Urothelium cell line (cell line): ENCODE data around the gene RBM20.
"Not testable (repeated sequence)": the region's sequence is repeated elsewhere in the genome, so short reads cannot be mapped to it uniquely, and the experiment has no call there.

Experiments
- DNase-seq: peaks from one replicate; pipeline ENCODE4 v3.0.0; 2011; ENCODE audit warnings: low spot score, mixed read lengths
- FAIRE-seq: peaks from 2 replicates; lab custom pipeline; 2011; peaks lifted over from hg19 to GRCh38; lab: Jason Lieb, UNC

RBM20 gene

GRCh38 chr10:110861930-110862649 is 218.0 kb downstream of the RBM20 start:
- FAIRE-seq, result no peak
- DNase-seq, result no peak

- DNase-seq, result no peak
- FAIRE-seq, result no peak
These were observed 218.8 kb downstream of the RBM20 start for GRCh38 chr10:110862961-110863360.

- DNase-seq, result no peak
- FAIRE-seq, result no peak
These were observed 219.2 kb downstream of the RBM20 start for GRCh38 chr10:110863361-110863760.

GRCh38 chr10:110863956-110864355 is 219.8 kb downstream of the RBM20 start:
- DNase-seq (no peak), FAIRE-seq (no peak)

- FAIRE-seq, result no peak
- no peak for DNase-seq
These were observed 220.6 kb downstream of the RBM20 start for GRCh38 chr10:110864662-110865140.

DNA sequence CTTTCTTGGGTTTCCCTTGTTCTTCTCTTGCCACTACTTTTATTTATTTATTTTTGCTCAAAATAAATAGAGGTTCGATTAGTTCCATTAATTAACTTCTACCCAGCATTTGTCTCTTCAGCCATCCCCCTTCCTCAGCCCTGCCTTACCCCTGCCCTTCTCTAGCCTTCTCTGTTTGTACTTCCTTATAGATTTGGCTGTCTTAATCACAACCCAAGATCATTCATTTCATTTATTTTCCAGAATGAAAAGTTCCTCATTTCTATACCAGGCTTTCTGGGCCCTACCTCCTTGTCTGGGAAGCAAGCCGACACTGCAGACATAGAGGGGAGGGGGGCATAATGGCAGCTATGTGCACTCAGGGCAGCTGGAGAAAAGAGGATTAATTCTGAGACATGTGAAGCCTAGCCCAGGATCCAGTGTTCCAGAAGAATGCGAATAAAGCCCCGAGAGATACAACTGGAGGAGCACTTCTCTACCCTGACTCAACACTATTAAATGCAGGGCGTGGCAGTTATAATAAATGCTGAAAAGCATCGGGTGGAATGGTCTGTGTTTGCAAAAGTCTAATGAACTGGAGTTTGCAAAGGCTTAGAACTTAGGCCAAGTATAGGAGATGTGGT is 221.2 kb downstream of the RBM20 start:
- FAIRE-seq (no peak), DNase-seq (peak; percentile 54)

- DNase-seq (no peak), FAIRE-seq (no peak)
These were observed 221.8 kb downstream of the RBM20 start for GRCh38 chr10:110865809-110866482.

DNA sequence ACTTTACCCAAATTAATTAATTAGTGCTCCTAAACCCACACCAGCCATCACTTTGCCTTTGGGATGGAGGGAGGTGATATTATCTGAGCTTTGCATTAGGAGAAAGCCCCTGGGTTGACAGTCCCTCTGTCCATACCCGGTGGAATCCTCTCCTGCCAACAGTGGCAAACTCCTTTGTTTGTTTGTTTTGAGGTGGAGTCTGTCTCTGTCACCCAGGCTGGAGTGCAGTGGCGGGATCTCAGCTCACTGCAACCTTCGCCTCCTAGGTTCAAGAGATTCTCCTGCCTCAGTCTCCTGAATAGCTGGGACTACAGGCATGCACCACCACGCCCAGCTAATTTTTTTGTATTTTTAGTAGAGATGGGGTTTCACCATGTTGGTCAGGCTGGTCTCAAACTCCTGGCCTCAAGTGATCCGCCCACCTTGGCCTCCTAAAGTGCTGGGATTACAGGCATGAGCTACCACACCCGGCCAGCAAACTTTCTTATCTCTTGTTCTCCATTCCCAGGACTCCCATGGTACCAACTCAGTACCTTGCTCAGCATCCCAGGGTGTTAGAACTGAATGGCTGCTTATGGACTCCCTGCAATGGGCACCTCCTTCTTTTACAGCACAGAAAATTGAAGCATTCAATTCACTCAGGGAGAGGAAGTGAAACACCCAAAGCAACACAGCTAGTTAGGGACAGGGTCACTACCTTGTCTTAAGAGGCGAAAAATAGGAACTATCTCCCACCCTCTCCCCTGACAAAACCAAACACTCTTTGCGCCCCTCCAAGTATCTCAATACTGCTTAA is 223.1 kb downstream of the RBM20 start:
- not testable (repeated sequence) for DNase-seq, FAIRE-seq

DNA sequence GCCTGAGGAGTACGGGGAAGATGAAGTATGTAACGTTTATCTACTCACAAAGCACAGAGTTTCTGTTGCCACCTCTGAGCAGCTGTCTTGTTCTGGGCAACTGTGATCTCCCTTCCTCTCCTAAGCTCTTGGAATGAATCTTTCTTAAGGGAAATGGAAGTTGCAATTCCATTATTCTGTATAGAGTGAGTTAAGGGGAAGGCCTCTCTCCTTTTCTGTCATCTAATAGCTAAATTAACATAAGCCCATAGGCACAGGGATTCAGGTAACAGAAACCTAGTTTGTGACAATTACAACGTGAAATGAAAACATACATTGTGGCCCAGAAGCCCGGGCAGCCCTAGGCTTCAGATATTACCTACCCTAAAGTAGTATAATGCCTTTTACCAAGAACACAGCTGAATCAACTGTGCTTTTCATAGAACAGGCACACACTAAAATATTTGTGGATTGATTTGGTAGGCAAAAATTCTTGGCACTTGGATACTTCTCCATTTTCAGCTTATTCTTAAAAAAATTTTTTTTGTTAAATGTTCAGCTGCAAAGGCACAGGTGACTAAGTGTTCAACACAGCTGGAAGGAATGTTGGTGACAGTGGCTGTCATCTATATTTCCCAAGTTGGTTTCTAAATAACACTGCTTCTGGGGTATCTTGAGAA is 223.8 kb downstream of the RBM20 start:
- no peak for FAIRE-seq
- DNase-seq, result no peak

DNA sequence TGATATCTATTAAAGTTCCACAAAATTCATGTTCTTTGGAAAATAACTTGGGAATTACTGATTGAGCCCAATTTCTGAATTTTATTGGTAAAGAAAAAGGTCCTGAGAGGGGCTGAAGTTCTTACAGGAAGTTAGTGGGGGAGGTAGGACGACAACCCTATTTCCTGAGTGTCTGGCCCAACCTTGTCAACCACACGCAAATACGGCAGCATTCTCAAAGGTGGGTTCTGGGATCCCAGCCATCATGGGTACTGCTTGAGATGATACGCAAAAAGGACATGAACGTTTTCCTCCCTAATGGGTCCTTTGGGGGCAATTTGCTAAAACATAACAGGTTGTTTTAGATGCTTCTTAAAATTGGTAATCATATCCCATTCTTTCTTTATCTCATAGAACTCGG is 224.8 kb downstream of the RBM20 start:
- DNase-seq (no peak), FAIRE-seq (no peak)

DNA sequence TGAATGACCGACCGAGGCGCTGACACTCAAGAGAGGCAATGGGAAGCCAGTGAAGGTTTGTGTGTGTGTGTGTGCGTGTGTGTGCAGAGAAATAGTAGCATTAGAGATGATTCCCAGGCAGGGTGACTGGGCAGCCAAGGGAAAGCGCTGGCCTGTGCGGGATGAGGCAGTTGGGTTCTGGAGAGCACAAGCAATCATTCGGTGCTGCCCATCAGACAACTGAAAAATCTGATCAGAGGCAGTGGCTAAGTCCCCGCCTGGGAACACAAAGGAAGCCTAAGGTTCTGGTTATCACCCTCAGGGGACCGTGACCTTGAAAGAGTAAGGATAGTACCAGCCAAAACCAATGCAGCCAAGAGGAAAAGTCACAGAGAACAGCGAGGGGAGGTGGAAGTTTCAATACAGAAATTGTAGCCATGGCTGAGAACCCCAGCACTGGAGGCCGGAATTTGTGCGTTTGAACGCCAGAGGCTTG is 226.7 kb downstream of the RBM20 start:
- no peak for FAIRE-seq

DNA sequence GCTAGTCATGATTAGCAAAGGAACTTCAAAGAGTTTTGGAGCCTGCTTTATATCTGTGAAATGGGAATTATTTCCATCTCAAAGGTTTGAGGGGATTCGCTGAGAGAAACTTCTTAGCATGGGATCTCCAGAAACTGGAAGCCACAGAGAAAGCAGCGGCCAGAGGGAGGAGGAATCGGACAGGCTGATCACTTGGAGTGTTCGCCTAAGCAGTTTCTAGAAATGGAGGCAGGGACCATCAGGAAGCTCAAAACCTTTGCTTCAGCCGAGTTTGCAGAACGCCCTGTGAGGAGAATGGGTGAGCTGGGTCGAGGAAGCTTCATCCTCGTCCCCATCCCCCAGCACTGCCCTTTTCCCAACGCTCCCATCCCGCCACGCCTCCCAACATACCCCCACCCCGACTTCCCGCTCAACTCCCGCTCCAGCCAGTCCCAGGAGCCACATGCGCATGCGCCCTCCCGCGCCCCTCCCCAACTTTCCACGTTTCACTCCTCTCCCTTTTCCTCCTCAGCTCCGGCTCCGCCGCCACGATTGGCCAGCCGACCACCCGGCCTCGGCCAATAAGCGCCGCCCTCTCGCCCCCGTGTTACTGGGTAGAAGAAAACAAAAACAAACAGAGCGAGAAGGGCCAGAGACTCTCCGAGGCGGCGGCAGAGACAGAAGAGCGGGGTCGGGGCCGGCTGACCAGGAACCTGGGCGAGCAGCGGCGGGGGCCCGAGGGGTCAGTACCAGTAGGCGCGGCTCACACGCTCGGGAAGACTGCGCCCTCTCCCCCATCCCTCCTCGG is 227.4 kb downstream of the RBM20 start, which contains the start of gene PDCD4:
PDCD4 (plus strand) TSS at position 631 of the 787 bp plus-strand sequence. CDS start 4,100 bp downstream, outside the sequence.
- peak; percentile 97 for FAIRE-seq
- DNase-seq, result peak; percentile 99

More for the DNA sequence above, 226.7 kb downstream of the RBM20 start:
- DNase-seq, result no peak

DNA sequence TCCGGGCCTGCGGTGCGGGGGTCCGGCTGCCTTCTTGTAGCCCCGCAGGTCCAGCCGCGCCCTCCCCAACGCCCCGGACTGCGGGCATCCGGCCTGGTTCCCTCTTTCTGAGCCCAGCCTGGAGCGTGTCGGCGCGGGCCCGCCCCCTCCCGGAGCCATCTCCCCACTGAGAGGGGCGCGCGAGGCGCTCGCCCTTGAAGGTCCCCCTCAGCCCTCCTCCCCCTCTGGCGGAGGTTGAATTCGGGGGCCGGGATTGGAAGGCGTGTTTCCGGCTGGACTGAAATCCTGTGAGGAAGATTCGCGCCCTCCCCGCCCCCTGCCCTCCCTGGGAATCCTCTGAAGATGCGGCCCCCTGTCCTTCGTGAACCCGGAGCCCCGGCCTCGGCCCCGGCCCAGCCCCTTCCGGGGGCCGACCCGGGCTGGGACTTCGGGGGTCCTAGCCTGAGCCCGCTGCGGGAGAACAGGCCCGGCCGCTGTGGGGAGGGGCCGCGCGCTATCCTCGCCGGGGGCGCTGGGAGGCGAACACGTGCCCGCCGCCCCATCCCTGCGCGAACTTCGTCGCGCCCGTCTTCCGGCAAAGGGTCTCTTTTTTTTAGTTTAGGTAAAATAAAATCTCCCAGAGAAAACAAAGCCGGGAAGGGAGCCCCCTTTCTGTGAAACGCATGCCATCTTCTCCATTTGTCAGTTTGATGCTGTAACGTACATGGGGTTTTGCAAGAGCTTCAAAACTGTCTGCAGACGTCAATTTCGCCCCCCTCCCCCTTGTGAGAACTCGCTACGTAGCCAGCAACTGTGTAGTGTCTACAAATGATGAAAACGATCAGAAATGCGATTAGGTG is 228.2 kb downstream of the RBM20 start:
- DNase-seq (peak; percentile 66), FAIRE-seq (no peak)

GRCh38 chr10:110872984-110873923 is 229.1 kb downstream of the RBM20 start:
- DNase-seq, result no peak
- no peak for FAIRE-seq

DNA sequence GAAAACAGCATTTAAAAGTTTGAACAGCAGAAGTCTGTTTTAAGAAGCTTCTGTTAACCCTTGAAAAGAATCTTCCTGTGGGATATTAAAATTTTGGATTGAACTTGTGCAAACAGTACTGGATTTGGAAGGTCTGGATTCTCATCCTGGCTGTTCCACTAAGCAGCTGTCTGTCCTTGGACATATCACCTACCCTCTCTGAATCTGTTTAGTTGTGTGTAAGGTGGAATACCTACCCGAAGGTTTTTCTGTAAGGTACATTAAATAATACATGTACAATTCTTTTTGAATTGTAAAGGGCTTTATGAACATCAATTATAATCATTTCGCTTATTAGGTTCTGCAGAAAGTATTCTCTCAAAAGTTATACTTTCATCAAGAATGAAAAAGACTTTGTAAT is 229.8 kb downstream of the RBM20 start:
- DNase-seq (no peak), FAIRE-seq (no peak)

DNA sequence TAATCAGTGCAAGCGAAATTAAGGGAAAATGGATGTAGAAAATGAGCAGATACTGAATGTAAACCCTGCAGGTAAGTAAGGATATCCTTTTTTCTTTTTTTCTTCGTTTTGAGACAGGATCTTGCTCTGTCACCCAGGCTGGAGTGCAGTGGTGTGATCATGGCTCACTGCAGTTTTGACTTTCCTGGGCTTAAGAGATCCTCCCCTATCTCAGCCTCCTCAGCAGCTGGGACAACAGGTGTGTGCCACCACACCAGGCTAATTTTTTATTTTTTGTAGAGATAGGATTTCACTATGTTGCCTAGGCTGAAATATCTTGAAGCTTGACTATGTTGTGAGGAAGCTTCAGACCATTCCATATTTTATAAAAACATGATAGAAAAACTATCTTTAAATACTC is 231.9 kb downstream of the RBM20 start:
- no peak for DNase-seq
- no peak for FAIRE-seq

GRCh38 chr10:110876788-110877187 is 232.7 kb downstream of the RBM20 start:
- no peak for FAIRE-seq
- no peak for DNase-seq
